HEK293 (cell line): ENCODE measurements around the gene HLA-DPB1.

Experiments used
- CTCF ChIA-PET: fragments of 350-600 bp; formaldehyde crosslinking; extraction: SDS; loops from one replicate; lab custom pipeline; 2021; ENCODE audit warnings: antibody characterized with exemption; lab: Yijun Ruan, JAX
- POLR2A ChIA-PET: fragments of 300-600 bp; formaldehyde crosslinking; extraction: SDS; loops from one replicate; lab custom pipeline; 2020; ENCODE audit warnings: antibody characterized with exemption, inconsistent platforms; lab: Yijun Ruan, JAX
- H3K27ac ChIP-seq: fragments of 200-500 bp; sonication (Bioruptor generic); 2 replicates; pipeline ENCODE4 v1.5.1; 2014; ENCODE audit warnings: low read depth, low read length, control low read depth, inconsistent platforms; ENCODE audit errors: extremely low read depth
- H3K36me3 ChIP-seq, 2 experiments: fragments of 200-500 bp in 1 of 2; sonication (Bioruptor generic) in 1 of 2; 1 replicate in 1 of 2; 2 replicates in 1 of 2; pipeline ENCODE4 v1.5.1; 2014 to 2017; ENCODE audit warnings: inconsistent platforms in 2 of 2, low read length in 2 of 2; ENCODE audit not compliant: control insufficient read depth in 2 of 2, insufficient read depth in 1 of 2
- H3K4me1 ChIP-seq: fragments of 200-500 bp; sonication (Bioruptor generic); 2 replicates; pipeline ENCODE4 v1.5.1; 2014; ENCODE audit warnings: mild to moderate bottlenecking, low read length, inconsistent platforms; ENCODE audit not compliant: control insufficient read depth, insufficient read depth
- H3K4me3 ChIP-seq: 2 replicates; pipeline ENCODE4 v1.5.1; 2011; ENCODE audit warnings: low read depth, mild to moderate bottlenecking, control low read depth, low read length, moderate library complexity
- H3K9me3 ChIP-seq: fragments of 200-500 bp; sonication (Bioruptor generic); 2 replicates; pipeline ENCODE4 v1.5.1; 2014; ENCODE audit warnings: low read depth, low read length, inconsistent platforms; ENCODE audit not compliant: control insufficient read depth, insufficient read depth
- EGR2 ChIP-seq: fragments of 450-650 bp; formaldehyde crosslinking; IDR thresholded peaks from 2 replicates; pipeline ENCODE4 v1.5.1; 2016; ENCODE audit warnings: low read depth, missing biosample characterization, missing genetic modification characterization
- GLIS1 ChIP-seq: fragments of 450-650 bp; formaldehyde crosslinking; IDR thresholded peaks from 2 replicates; pipeline ENCODE4 v1.5.1; 2016; ENCODE audit warnings: missing biosample characterization, missing genetic modification characterization
- KLF1 ChIP-seq: fragments of 450-650 bp; formaldehyde crosslinking; IDR thresholded peaks from 2 replicates; pipeline ENCODE4 v1.5.1; 2016; ENCODE audit warnings: missing biosample characterization, missing genetic modification characterization
- MEIS1 ChIP-seq: sonication (generic); formaldehyde crosslinking; IDR thresholded peaks from 2 replicates; pipeline ENCODE4 v1.8.1; 2022; ENCODE audit warnings: missing genetic modification reagents, mild to moderate bottlenecking, borderline replicate concordance
- PRDM1 ChIP-seq: fragments of 450-650 bp; formaldehyde crosslinking; IDR thresholded peaks from 2 replicates; pipeline ENCODE4; 2016; ENCODE audit warnings: missing biosample characterization, missing genetic modification characterization
- PRDM4 ChIP-seq: fragments of 450-650 bp; formaldehyde crosslinking; IDR thresholded peaks from 2 replicates; pipeline ENCODE4 v1.5.1; 2017; ENCODE audit warnings: missing biosample characterization, missing genetic modification characterization
- SCRT1 ChIP-seq: fragments of 450-650 bp; formaldehyde crosslinking; IDR thresholded peaks from 2 replicates; pipeline ENCODE4 v1.5.1; 2016; ENCODE audit warnings: missing biosample characterization, missing genetic modification characterization, borderline replicate concordance
- SETDB1 ChIP-seq: IDR thresholded peaks from one replicate; pipeline ENCODE4 v1.6.1; 2017; ENCODE audit warnings: mild to moderate bottlenecking, low read length, moderate library complexity, mixed read lengths; ENCODE audit not compliant: insufficient read length
- WT1 ChIP-seq: fragments of 450-650 bp; formaldehyde crosslinking; IDR thresholded peaks from 2 replicates; pipeline ENCODE4 v1.5.1; 2016; ENCODE audit warnings: missing biosample characterization, missing genetic modification characterization
- ZBTB17 ChIP-seq: fragments of 450-650 bp; formaldehyde crosslinking; IDR thresholded peaks from 2 replicates; pipeline ENCODE4 v1.5.1; 2016; ENCODE audit warnings: missing biosample characterization, missing genetic modification characterization
- ZBTB20 ChIP-seq: fragments of 450-650 bp; formaldehyde crosslinking; IDR thresholded peaks from 2 replicates; pipeline ENCODE4 v1.5.1; 2016; ENCODE audit warnings: missing biosample characterization, missing genetic modification characterization
- ZFP37 ChIP-seq: fragments of 450-650 bp; formaldehyde crosslinking; IDR thresholded peaks from 2 replicates; pipeline ENCODE4 v1.5.1; 2016; ENCODE audit warnings: missing biosample characterization, missing genetic modification characterization
- ZNF121 ChIP-seq: fragments of 450-650 bp; formaldehyde crosslinking; IDR thresholded peaks from 2 replicates; pipeline ENCODE4 v1.5.1; 2016; ENCODE audit warnings: missing biosample characterization, missing genetic modification characterization
- ZNF169 ChIP-seq: fragments of 450-650 bp; formaldehyde crosslinking; IDR thresholded peaks from 2 replicates; pipeline ENCODE4 v1.5.1; 2016; ENCODE audit warnings: missing biosample characterization, missing genetic modification characterization
- ZNF184 ChIP-seq: fragments of 450-650 bp; IDR thresholded peaks from 2 replicates; pipeline ENCODE4 v1.5.1; 2018; ENCODE audit warnings: missing biosample characterization, mild to moderate bottlenecking, missing genetic modification characterization
- ZNF26 ChIP-seq: fragments of 450-650 bp; formaldehyde crosslinking; IDR thresholded peaks from 2 replicates; pipeline ENCODE4 v1.5.1; 2016; ENCODE audit warnings: missing biosample characterization, missing genetic modification characterization
- ZNF423 ChIP-seq: fragments of 450-650 bp; formaldehyde crosslinking; IDR thresholded peaks from 2 replicates; pipeline ENCODE4 v1.5.1; 2016; ENCODE audit warnings: missing biosample characterization, missing genetic modification characterization
- ZNF560 ChIP-seq: fragments of 450-650 bp; formaldehyde crosslinking; IDR thresholded peaks from 2 replicates; pipeline ENCODE4 v1.5.1; 2017; ENCODE audit warnings: missing biosample characterization, missing genetic modification characterization, borderline replicate concordance
- ZNF623 ChIP-seq: fragments of 450-650 bp; formaldehyde crosslinking; IDR thresholded peaks from 2 replicates; pipeline ENCODE4 v1.5.1; 2016; ENCODE audit warnings: missing biosample characterization, missing genetic modification characterization
- ZNF629 ChIP-seq: fragments of 450-650 bp; formaldehyde crosslinking; IDR thresholded peaks from 2 replicates; pipeline ENCODE4 v1.5.1; 2017; ENCODE audit warnings: missing biosample characterization, missing genetic modification characterization
- ZNF658 ChIP-seq: fragments of 450-650 bp; formaldehyde crosslinking; IDR thresholded peaks from 2 replicates; pipeline ENCODE4; 2016; ENCODE audit warnings: missing biosample characterization, missing genetic modification characterization
- ZNF677 ChIP-seq: fragments of 450-650 bp; IDR thresholded peaks from 2 replicates; pipeline ENCODE4 v1.5.0; 2018; ENCODE audit warnings: missing biosample characterization, mild to moderate bottlenecking, missing genetic modification characterization, moderate library complexity
- TF ChIP-seq, protein P1 (sequence below): fragments of 450-650 bp; formaldehyde crosslinking; IDR thresholded peaks from 2 replicates; pipeline ENCODE4 v1.5.1; 2016; ENCODE audit warnings: missing biosample characterization, missing genetic modification characterization

Gene HLA-DPB1

GRCh38 chr6:33030245-33030644 is 45.5 kb upstream of the HLA-DPB1 start (continued):
- TF ChIP-seq ZNF658, result no peak
- no peak for TF ChIP-seq ZNF26
- no peak for TF ChIP-seq ZNF423 (tag by site-specific recombination)
- TF ChIP-seq, all 188 proteins: peak for 0

DNA sequence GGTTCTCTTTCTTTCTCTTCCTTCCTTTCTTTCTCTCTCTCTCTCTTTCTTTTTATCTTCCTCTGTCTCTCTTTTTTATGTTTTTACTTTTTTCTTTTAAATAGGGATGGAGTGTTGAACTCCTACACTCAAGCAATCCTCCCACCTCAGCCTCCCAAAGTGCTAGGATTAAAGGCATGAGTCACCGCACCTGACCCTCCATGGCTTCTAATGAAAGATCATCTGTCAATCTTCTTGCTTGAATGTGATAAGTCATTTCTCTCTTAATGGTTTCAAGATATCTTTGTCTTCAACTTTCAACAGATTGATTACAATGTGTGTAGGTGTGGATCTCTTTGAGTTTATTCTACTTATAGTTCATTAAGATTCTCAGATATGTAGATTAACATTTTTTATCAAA is 41.2 kb upstream of the HLA-DPB1 start:
- POLR2A ChIA-PET, result no interaction called here
- CTCF ChIA-PET, result interaction anchor here (1.4 kb wide), 1 partner anchor 20 kb away, joined by 3 read pairs; no protein-coding TSS in a partner anchor

GRCh38 chr6:33036535-33036934 is 39.3 kb upstream of the HLA-DPB1 start:
- Histone ChIP-seq H3K36me3 (no peaks in the 10 kb centered on the region), H3K9me3 (no peaks in the 10 kb centered on the region), H3K4me1 (no peaks in the 10 kb centered on the region), H3K4me3 (no peak overlapping the region), H3K27ac (no peak overlapping the region)
- CTCF ChIA-PET, result interaction anchor here (0.6 to 1.7 kb wide), 3 partner anchors 19 to 146 kb away, joined by 3 to 5 read pairs (median 4); no protein-coding TSS in a partner anchor
- POLR2A ChIA-PET, result no interaction called here
- TF ChIP-seq ZBTB20 (no peak), GLIS1 (tag by site-specific recombination) (no peak), ZNF677 (tag by site-specific recombination) (peak; percentile 98), ZNF26 (no peak), ZNF623 (no peak), KLF1 (tag by site-specific recombination) (no peak)

More for the DNA sequence above, 41.2 kb upstream of the HLA-DPB1 start:
- H3K4me1 ChIP-seq, result no peaks in the 10 kb centered on the region
- H3K9me3 ChIP-seq, result no peaks in the 10 kb centered on the region
- H3K36me3 ChIP-seq, result no peaks in the 10 kb centered on the region
- H3K4me3 ChIP-seq, result no peak overlapping the region
- TF ChIP-seq, protein P1, sequence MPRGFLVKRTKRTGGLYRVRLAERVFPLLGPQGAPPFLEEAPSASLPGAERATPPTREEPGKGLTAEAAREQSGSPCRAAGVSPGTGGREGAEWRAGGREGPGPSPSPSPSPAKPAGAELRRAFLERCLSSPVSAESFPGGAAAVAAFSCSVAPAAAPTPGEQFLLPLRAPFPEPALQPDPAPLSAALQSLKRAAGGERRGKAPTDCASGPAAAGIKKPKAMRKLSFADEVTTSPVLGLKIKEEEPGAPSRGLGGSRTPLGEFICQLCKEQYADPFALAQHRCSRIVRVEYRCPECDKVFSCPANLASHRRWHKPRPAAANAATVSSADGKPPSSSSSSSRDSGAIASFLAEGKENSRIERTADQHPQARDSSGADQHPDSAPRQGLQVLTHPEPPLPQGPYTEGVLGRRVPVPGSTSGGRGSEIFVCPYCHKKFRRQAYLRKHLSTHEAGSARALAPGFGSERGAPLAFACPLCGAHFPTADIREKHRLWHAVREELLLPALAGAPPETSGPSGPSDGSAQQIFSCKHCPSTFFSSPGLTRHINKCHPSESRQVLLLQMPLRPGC, result no peak
- TF ChIP-seq SCRT1 (tag by site-specific recombination) (no peak), ZNF26 (no peak), ZNF121 (tag by site-specific recombination) (no peak), SETDB1 (peak; percentile 26), ZNF629 (tag by site-specific recombination) (no peak), WT1 (tag by site-specific recombination) (0 out of 2 replicates have a peak, but pooled peaks have one; percentile 14), ZBTB17 (tag by site-specific recombination) (no peak), ZNF169 (tag by site-specific recombination) (no peak), ZNF560 (tag by site-specific recombination) (no peak), ZFP37 (tag by site-specific recombination) (no peak), PRDM1 (tag by site-specific recombination) (0 out of 2 replicates have a peak, but pooled peaks have one; percentile 55), EGR2 (tag by site-specific recombination) (peak; percentile 13; the same call in 1 of the 2 replicates), MEIS1 (CRISPR knock-in tag) (no peak), PRDM4 (tag by site-specific recombination) (no peak), ZNF184 (no peak)
- no peak overlapping the region for H3K27ac ChIP-seq
